ENCODE measurements around the gene NRN1. TPM values are rescaled to one million over a fixed set of nuclear protein-coding genes. Genes with fewer than 3 reads are reported as not detected.

Gene NRN1, protein sequence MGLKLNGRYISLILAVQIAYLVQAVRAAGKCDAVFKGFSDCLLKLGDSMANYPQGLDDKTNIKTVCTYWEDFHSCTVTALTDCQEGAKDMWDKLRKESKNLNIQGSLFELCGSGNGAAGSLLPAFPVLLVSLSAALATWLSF
- total RNA-seq, result 10 to 100 TPM in 1 of 6 donors, 1 to 10 TPM in 5; 3.8 to 25.6 (median 5.7) TPM

DNA sequence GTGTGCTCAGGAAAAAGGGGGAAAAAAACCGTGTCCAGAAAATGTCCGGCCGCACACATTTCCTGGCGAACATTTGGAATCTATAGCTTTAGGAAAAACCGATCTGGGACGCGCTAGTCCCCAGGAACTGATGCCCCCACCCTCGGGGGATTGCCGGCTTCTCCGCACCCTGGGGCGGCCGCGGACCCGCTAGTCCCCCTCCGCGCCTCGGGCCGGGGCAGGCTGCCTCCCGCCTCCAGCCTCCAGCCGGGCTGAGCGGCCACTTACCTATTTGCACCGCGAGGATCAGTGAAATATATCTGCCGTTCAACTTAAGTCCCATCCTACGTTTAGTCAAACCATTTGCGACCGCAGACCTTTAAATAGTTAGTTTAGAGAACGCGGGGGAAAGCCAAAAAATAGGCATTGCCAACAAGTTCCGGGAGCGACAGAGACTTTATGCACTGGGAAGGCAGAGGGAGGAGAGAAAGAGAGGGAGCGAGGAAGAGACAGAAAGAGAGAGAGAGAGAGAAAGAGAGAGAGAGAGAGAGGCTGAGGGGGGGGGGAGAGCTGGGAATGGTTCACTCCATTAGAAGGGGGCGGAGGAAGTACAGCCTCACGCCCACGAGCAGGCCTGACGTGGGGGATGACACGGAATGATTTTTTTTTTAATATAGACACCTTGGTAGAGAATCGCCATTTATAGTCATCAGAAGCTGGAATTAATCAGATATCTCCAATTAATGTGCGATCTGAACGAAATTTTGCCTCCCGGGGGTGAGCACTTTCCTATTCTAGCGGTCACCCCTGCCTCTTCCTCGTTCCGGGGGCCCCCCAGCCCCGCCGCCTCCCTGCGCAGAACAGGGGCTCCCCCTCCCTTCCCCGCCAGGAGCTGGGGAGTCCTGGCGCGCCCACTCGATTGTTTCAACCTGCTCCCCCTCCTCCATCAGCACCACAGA lies at the start of gene NRN1:
Gene NRN1, minus strand, starts transcription at position 498 of the 938 bp plus-strand sequence. Its CDS starts 176 bp downstream, at position 322.
- Histone ChIP-seq H3K4me3 (peak within 1 kb of the TSS; percentile 16 to 54 (median 46)), H3K27me3 (peaks cover 0 to 71% (median 53%) of the 10 kb centered on the region in 4 donors), H3K36me3 (no peaks in the 10 kb centered on the region), H3K9me3 (peaks cover 0 to 9% (median 4%) of the 10 kb centered on the region in 4 donors), H3K4me1 (peaks cover 35 to 65% (median 55%) of the 10 kb centered on the region in 4 donors), H3K27ac (peak within 1 kb of the TSS; percentile 35 to 77 (median 58))
- DNase-seq (peak in 1 of 2 donors; percentile 76), ATAC-seq (ENCODE audit: low FRiP score in 2 of 2) (no peak)
- TF ChIP-seq POLR2A (IDR thresholded peaks at IDR 0.05), result no peak
- TF ChIP-seq POLR2AphosphoS5 (IDR thresholded peaks at IDR 0.05), result no peak
- TF ChIP-seq, protein P1, sequence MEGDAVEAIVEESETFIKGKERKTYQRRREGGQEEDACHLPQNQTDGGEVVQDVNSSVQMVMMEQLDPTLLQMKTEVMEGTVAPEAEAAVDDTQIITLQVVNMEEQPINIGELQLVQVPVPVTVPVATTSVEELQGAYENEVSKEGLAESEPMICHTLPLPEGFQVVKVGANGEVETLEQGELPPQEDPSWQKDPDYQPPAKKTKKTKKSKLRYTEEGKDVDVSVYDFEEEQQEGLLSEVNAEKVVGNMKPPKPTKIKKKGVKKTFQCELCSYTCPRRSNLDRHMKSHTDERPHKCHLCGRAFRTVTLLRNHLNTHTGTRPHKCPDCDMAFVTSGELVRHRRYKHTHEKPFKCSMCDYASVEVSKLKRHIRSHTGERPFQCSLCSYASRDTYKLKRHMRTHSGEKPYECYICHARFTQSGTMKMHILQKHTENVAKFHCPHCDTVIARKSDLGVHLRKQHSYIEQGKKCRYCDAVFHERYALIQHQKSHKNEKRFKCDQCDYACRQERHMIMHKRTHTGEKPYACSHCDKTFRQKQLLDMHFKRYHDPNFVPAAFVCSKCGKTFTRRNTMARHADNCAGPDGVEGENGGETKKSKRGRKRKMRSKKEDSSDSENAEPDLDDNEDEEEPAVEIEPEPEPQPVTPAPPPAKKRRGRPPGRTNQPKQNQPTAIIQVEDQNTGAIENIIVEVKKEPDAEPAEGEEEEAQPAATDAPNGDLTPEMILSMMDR (IDR thresholded peaks at IDR 0.05), result no peak
- TF ChIP-seq EP300 (IDR thresholded peaks at IDR 0.05), result no peak
- WGBS, 2 donors, result 7% methylated on average over 39 to 51 of the region's 51 CpGs

DNA sequence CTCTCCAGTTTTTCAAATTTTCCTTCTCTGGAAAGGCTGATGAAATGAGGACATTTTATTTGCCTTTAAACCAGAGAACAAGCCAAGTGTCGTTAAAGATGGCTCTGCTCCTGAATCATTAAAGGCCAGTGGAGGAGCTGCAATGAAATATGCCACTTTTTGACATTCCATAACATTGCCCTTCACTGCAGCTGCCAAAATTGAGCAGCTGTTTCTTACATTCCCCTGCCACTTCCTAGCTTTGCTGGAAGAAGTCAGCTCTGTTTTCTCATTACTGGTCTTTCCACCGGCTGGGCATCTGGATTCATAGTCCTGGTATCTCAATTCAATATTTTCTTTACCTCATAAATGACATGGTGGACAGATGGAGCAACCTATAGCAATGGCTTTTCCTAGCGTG lies 45.5 kb upstream of the NRN1 start:
- H3K9me3 ChIP-seq, result peaks cover 0 to 4% (median 0%) of the 10 kb centered on the region in 4 donors
- no peak overlapping the region for H3K27ac ChIP-seq
- TF ChIP-seq EP300 (IDR thresholded peaks at IDR 0.05) (no peak), POLR2A (IDR thresholded peaks at IDR 0.05) (no peak), POLR2AphosphoS5 (IDR thresholded peaks at IDR 0.05) (no peak)
- TF ChIP-seq, protein P1 (IDR thresholded peaks at IDR 0.05), result no peak
- H3K4me3 ChIP-seq, result no peak overlapping the region
- H3K36me3 ChIP-seq, result no peaks in the 10 kb centered on the region
- WGBS, 2 donors, result 78 to 79% methylated on average over 3 of the region's 3 CpGs
- H3K4me1 ChIP-seq, result no peaks in the 10 kb centered on the region
- ATAC-seq (ENCODE audit: low FRiP score in 2 of 2), result no peak
- H3K27me3 ChIP-seq, result no peaks in the 10 kb centered on the region
- no peak for DNase-seq

DNA sequence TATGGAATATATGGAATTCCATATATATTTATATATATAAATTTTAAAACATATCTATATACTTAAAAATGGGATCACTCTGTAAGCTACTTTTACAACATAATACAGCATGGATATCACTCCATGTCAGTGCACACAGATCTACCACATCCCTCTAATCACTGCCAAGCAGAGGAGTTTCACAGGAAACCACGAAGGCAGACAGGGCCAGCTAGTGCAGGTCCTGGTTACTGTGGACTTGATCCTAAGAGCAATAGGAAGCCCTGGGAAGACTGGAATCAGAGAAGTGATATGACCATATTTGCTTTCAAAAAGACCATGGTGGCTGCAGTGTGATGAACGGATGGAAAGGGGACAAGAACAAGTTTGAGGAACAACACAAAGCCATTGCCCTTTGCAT lies 40.0 kb upstream of the NRN1 start:
- no peak for DNase-seq
- TF ChIP-seq POLR2AphosphoS5 (IDR thresholded peaks at IDR 0.05), result no peak
- TF ChIP-seq, protein P1 (IDR thresholded peaks at IDR 0.05), result no peak
- no peak for TF ChIP-seq EP300 (IDR thresholded peaks at IDR 0.05)
- TF ChIP-seq POLR2A (IDR thresholded peaks at IDR 0.05), result no peak
- no peaks in the 10 kb centered on the region for H3K27me3 ChIP-seq
- H3K4me1 ChIP-seq, result no peaks in the 10 kb centered on the region
- peaks cover 0 to 4% (median 0%) of the 10 kb centered on the region in 4 donors for H3K9me3 ChIP-seq
- no peak overlapping the region for H3K27ac ChIP-seq
- no peak overlapping the region for H3K4me3 ChIP-seq
- no peaks in the 10 kb centered on the region for H3K36me3 ChIP-seq
- WGBS, 2 donors, result 74 to 75% methylated on average over 2 of the region's 2 CpGs
- no peak for ATAC-seq (ENCODE audit: low FRiP score in 2 of 2)

DNA sequence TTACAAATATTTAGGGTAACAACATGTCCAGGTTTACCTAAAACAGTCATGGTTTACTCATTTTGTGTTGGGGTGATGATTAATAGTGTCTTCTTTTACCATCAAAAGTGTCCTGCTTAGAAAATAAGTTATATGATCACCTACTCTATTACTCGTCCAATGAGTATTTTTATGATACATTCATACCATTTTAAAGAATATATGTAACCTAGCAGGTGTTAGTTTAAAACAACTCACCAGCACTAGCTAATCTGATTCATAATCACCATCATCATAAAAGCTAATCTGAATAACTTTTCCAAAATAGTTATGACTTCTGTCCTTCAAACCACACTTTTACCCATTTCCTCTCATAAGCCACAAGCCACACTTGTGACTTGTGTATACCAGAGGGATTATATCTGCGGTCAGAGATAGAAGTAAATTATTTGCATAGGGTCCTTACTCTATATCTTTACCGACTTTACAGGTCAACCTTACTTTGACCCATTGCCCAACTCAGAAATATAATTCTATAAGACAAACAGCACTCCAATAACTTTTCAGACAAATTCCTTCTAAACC lies 33.3 kb upstream of the NRN1 start:
- Histone ChIP-seq H3K36me3 (no peaks in the 10 kb centered on the region), H3K27me3 (no peaks in the 10 kb centered on the region), H3K4me3 (no peak overlapping the region), H3K9me3 (no peaks in the 10 kb centered on the region), H3K27ac (no peak overlapping the region), H3K4me1 (no peaks in the 10 kb centered on the region)
- no peak for TF ChIP-seq POLR2AphosphoS5 (IDR thresholded peaks at IDR 0.05)
- TF ChIP-seq, protein P1 (IDR thresholded peaks at IDR 0.05), result no peak
- TF ChIP-seq EP300 (IDR thresholded peaks at IDR 0.05), result no peak
- TF ChIP-seq POLR2A (IDR thresholded peaks at IDR 0.05), result no peak
- WGBS, 2 donors, result 62 to 67% methylated on average over 3 of the region's 3 CpGs
- ATAC-seq (ENCODE audit: low FRiP score in 2 of 2) (no peak), DNase-seq (no peak)
